AML-193 (cell line): ENCODE measurements around the gene NKRF.
"Not testable (repeated sequence)": the region's sequence is repeated elsewhere in the genome, so short reads cannot be mapped to it uniquely, and the experiment has no call there.

ENCODE experiments used
- DNase-seq, 2 experiments: peaks; one replicate each; lab custom pipeline; 2025; lab: John Stamatoyannopoulos, UW

Gene NKRF

DNA sequence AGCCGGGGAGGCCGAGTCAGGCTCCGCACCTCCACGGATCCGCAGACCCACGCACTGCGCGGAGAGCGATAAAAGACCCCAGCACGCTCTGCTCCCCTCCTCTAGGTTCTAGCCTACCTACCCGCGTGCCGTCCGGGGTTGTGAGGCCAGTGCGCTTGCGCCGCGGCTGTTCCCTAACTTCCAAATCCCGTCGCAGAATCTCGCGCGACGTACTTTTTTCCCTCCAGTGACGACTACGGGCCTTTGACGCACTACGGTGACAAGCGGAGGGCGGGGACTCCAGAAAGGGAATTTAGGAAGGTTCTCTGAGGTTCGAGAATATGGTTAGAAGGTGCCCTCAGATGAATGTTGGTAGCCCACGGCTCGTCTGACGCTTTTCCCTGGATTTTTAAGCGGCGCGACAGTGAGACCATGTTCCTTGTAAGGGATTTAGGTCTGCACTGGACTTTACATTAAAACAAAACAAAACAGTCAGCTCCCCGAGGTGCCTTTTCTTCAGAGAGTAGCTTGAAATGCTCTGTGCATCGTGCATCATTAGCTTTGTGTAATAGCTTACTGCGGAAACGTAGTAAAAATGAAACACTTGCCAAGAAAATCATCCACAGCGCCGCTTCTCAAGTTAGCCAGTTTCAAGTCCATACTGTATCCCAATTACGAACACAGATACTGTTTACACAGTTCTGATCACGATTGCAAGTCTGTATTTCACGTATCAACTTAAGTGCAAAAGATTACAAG, at the start of gene NKRF:
NKRF (minus strand) TSS at position 145 of the 738 bp plus-strand sequence.
- DNase-seq = peak; percentile 75 to 77

DNA sequence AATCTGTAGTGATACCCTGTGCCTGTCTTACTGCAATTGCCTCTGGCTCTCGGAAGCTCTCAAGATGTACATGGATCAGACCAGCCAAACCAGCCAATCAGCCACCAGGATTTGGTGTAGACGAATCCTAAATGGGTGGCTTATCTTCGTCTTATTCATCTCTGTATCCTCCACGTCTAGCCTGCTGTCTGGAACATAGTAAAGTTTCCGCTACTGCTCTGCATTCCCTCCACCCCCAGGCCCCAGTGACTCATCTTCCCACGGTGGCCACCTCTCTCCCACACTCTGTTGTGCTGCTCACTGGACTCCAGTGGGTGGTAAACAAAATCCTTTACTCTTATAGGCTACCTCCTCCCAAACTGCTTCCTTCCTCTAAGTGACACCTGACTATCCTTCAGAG, 48.9 kb upstream of the NKRF start:
- DNase-seq = no peak

GRCh38 chrX:119654112-119654531, 47.9 kb upstream of the NKRF start:
- DNase-seq = no peak

DNA sequence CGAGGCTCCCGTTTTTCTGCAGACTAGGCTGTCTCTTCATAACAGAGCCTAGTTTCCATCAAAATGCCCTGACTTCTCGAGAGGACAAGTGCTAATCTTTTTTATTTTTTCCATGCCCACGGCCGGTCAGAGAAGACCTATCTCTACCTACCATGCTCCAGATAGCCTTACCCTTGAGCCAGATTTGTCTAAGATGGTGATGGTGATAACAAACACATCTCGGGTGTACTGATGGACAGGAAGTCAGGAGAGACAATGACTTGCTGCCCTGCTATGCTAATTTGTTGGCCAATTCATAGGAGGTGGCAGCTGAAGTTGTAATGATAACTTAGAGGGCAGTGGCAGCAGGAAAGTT, 42.2 kb upstream of the NKRF start:
- DNase-seq = no peak

DNA sequence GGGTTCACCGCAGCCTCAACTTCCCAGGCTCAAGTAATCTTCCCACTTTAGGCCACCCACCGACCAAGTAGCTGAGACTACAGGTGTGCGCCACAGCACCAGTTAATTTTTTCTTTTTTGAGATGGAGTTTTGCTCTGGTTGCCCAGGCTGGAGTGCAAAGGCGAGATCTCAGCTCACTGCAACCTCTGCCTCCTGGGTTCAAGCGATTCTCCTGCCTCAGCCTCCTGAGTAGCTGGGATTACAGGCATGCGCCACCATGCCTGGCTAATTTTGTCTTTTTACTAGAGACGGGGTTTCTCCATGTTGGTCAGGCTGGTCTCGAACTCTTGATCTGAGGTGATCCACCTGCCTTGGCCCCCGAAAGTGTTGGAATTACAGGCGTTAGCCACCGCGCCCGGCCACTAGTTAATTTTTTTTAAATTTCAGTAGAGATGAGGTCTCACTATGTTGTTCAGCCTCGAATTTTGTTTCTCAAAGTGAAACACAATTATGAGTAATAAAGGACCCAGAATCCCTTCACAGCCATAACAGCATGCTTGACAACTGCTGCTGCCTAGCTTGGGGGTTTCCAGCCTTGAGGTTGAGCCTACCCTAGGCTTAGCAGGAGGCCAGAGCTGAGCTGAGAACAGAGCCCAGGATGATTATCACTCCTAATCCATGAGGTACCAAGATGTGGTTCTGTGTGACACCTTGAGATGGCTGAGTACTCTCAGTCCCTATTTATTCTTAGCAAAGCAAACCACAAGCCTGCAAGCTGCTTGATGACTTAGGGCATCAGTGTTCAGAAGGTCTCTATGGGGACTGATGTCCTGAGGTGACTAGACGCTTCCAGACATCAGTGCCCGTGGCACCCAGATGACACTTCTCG, 41.6 kb upstream of the NKRF start:
- no peak for DNase-seq

DNA sequence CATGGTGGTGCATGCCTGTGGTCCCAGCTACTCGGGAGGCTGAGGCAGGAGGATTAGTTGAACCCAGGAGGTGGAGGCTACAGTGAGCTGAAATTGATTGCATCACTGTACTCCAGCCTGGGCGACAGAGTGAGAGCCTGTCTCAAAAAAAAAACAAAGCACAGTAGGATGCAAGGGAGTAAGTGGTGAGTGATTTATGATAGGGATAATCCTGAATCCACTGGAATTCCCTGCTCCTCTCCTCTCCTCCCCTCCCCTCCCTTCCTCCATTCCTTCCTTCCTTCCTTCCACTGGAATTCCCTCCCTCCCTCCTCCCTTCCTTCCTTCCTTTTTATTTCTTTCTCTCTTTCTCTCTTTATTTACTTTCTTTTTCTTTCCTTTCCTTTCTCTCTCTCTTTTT, 40.9 kb upstream of the NKRF start:
- no peak for DNase-seq

GRCh38 chrX:119646515-119646914, 40.3 kb upstream of the NKRF start:
- no peak for DNase-seq

DNA sequence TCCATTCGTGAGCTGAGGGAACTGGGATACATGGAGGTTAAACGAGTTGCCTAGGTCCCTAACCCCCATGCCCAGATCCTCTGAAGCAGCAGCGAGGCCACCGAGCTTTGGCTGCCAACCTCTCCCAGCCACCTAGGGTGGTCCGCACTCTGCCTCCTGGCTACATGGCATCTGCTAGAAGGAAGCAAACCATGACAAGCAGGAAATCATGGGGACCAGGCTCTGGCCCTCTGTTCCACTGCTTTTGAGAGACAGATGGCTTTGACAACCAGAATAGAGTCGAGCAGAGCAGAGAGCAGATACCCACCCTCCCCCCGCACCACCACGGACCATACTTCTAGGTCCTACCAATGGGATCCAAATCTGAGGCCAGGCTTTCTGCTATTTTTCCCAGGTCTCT, 37.5 kb upstream of the NKRF start:
- DNase-seq = no peak

DNA sequence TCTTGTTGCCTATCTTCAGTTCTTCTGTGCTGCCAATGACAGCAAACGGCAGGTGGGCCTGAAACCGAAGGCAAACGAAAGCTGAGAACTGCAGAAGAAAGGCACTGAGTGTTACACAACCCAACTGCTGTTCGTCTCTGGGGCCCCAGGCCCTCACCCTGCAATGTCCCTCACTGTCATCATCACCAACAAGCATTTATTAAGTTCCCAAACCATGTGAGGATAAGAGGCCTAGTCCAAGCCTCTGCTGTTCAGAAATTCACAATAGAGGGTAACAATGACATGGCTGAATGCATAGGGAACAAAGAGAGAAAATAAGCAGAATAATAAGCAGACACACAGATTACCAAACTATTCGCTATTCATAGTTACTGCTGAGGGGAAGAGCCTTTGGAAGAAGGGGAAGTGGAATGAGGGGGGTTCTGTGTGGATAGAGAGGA, 34.5 kb upstream of the NKRF start:
- DNase-seq = no peak

GRCh38 chrX:119638725-119639471, 32.7 kb upstream of the NKRF start:
- no peak for DNase-seq

GRCh38 chrX:119637421-119637820, 31.2 kb upstream of the NKRF start:
- DNase-seq = not testable (repeated sequence)

DNA sequence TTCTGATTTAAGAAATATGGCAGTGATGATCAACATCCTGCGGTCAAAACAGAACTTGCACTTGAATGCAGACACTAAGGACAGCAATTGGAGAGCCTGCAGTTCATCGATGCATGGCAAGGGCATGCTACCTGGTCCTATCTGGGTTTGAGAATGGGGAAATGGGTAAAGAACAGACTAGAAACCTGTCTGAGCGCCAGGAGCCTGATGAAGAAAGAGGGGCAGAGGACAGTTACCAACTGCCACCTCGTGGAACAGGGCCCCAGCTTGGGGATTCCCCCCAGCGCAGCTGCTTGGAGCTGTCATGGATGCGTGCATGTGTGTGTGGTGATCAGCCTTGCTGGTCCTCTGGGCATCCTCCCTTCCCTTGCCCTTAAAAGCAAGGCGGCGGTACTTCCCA, 30.2 kb upstream of the NKRF start:
- DNase-seq = no peak

GRCh38 chrX:119635799-119636198, 29.6 kb upstream of the NKRF start:
- DNase-seq = no peak

GRCh38 chrX:119635179-119635578, 29.0 kb upstream of the NKRF start:
- DNase-seq = no peak

GRCh38 chrX:119625843-119626242, 19.6 kb upstream of the NKRF start:
- no peak for DNase-seq

- no peak for DNase-seq
These were observed 18.9 kb upstream of the NKRF start for GRCh38 chrX:119624951-119625668.

DNA sequence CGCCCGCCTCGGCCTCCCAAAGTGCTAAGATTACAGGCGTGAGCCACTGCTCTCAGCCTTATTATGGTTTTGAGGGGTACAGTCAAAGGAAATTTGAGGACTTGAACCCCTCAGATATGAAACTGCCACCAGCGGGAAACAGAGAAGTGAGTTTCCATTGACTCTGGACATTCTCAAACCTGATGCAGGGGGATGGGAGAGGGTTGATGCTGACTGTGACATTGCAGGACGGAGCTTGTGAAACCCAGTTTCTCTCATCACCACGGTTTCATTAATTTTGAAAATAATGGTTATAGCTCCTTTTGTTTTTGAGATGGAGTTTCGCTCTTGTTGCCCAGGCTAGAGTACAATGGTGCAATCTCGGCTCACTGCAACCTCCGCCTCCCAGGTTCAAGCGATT, 18.2 kb upstream of the NKRF start:
- no peak for DNase-seq

DNA sequence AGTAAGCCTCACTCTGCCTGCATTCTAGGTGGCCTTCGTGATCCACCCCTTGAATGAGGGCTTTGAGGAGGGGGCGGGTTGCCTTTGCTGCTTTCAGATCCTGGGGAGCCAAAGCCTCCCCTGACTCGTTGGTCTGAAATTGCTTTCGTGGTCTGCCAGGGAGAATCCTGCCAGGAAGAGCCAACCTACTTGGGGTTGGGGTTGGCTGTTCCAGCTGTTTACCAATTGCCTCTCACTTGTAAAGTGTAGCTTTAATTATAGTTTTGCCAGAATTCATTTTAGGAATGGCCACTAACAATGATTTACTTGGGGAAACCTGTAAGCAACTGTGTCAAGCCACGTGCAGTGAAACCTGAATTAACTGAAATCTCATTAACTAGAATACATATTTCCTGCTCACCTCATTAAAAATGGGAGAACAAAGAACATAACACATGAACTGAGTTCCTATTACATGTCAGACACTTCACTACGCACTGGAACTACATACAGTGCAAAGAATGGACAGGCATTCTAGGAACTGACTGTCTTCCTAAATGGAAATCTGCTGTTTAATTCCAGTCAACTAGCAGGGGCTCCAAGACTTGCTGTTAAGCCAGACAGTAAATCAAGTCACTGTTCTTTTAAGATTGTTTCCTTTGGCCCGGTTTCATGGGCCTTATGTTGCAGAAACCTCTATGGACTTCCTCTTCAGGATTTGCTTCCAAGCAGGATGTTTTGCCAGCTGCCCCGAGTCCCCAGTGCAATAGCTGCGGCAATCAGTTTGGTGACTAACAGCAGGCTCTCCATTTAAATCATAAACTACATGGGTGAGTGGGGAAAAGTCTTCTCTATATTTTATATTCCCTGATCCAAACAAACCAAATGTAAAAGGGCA, 16.4 kb upstream of the NKRF start:
- DNase-seq = no peak

GRCh38 chrX:119618439-119618838, 12.2 kb upstream of the NKRF start:
- peak; percentile 33 to 49 for DNase-seq

- peak in 1 of 2 experiments; percentile 20 for DNase-seq
These were observed 11.4 kb upstream of the NKRF start for GRCh38 chrX:119617517-119618164.
